DMS53 (cell line): ENCODE measurements around the gene KCNJ9.
A peak's percentile ranks its signal among the peaks of the same experiment; 100 is the strongest.

ENCODE experiments used
- DNase-seq: peaks from one replicate; lab custom pipeline; 2025; lab: John Stamatoyannopoulos, UW

Gene KCNJ9

DNA sequence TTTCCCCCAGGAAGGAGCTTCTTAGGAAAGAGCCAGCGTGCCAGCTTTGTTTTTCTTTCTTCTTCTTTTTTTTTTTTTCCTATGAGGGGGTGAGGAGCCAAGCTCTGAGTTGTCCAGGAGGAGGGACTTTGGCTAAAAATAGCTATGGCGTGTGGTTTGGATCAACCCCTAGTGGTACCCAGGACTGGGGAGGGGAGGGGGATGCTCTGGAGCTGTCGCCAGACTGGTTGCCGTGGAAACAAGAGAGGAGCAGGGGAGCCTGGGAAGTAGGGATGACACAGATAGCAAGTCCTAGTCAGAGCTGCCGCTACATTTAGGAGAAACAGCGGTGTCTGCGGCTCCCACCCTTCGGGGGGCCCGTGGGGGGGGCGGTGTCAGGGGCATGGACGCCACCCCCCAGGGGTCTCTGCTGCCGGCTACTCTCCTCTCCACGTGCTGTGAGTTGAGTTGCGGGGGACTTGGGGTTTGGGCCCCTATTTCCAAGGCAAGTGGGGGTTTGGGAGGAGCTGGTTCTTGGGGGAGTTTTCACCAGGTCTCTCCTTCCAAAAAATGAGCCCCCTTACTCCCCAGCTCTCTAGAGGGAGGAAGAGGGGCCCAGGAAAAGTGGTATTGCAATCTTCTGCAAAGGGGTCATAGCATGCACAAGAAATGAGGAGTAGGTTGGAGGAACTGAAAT, at the start of gene KCNJ9:
TSS of gene KCNJ9 (plus strand) at position 278 of the 676 bp plus-strand sequence. CDS start 2,493 bp downstream, outside the sequence.
- peak; percentile 25 for DNase-seq

DNA sequence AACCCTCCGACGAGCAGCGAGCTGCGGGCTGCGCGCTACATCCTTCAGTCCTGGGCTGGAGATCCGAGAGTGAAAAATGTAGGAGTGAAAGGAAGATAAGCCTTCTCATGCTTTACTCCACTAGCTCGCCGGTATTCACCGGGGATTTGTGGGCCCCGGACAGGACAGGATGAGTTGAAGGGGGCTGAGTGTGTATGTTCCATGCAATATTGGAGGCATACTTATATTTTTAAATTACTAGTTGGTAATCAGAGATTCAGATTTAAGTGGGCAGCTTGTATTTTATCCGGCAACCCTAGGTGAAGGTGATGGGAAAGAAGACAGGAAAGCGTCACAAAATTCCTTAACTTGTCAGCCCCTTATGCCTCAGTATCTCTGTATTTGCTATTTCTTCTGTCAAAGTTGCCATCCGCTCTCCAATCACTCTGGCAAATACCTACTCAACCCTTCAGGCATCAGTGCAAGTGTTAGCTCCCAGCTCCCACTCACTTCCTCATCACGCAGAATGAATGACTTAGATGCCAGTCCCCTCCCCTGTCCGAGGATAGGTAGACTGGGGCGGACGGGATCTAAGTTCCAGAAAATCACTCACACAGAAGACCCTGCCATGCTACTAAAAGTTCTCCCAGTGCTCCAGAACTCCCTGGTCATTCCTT, 49.0 kb upstream of the KCNJ9 start:
- peak; percentile 56 for DNase-seq

DNA sequence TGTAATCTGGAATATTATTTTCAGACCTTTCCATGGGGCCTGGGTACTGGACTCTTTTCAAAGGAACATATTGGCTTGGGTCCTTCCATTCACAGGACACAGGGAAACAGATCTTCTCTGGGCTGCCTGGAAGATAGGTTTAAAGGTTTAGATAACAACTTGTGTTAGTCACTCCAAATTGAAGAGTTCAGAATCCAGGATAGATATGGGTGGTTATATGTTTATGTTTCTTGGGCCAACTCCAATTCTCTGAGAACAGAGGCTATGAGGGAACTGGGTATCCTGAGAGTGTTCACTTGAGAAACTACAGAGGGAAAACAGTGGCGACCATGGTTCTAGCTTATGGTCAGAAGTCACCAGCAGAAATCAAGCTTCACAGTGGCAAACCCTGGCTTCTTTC, 40.9 kb upstream of the KCNJ9 start:
- no peak for DNase-seq

DNA sequence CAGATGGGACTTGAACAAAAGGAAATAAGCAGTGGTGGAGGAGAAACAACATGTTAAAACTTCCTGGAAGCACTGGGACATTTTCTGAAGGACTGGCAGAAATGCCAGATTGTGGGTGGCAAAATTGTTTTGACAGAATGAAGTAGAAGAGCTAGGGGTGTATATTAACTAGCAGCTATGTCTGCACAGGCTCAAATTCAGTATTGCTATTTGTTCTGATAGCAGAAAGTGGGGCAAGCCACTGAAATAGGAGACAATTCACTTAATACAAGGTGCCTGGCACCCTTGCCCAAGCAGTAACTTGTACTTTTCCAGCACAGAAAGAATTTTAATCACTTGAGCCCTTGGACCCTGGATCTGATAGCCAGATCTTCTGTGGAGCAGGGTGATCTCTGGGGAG, 37.8 kb upstream of the KCNJ9 start:
- no peak for DNase-seq

DNA sequence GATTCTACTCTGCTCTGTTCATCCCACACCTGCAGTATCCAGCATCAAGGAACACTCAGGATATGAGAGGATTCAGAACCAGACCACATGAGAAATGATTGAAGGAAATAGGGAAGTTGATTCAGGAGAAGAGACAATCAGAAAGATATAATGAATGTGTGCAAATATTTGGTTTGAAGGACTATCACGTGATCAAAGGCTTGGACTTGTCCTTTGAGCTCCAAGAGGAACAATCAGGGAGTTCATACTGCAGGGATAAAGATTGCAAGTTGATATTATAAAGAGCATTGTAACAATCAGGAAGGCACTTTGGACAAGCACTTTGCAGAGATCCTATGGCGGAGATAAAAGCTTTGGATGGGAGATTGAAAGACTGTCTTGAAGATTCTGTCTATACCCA, 35.7 kb upstream of the KCNJ9 start:
- peak; percentile 44 for DNase-seq

DNA sequence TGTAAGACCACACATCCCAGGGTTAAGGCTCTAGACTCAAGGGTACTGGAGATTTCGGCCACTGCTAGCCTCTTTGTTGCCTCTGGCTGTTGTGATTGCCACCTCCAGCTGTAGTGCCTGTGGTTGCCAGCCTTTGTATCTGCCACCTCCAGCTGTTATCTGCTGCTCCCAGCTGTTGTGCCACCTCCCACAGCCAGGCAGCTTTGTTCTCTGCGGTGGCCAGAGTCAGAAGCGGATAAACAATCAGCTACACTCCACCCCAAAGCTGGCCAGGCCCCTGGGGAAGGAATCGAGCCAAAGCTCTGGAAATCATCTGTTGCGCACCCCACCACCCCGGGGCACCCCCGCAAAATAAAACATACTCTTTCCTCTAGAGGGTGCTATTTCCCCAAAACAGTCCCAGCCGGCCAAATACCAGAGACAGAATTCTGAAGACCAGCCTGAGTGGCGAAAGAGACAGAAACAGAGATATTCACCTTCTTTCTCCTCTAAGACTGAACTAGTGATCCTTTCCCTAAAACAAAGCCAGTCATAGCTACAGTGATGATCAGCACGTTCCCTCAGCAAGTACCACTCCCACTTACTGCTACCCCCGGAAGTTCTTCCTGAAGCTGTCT, 34.7 kb upstream of the KCNJ9 start:
- DNase-seq: peak; percentile 71

DNA sequence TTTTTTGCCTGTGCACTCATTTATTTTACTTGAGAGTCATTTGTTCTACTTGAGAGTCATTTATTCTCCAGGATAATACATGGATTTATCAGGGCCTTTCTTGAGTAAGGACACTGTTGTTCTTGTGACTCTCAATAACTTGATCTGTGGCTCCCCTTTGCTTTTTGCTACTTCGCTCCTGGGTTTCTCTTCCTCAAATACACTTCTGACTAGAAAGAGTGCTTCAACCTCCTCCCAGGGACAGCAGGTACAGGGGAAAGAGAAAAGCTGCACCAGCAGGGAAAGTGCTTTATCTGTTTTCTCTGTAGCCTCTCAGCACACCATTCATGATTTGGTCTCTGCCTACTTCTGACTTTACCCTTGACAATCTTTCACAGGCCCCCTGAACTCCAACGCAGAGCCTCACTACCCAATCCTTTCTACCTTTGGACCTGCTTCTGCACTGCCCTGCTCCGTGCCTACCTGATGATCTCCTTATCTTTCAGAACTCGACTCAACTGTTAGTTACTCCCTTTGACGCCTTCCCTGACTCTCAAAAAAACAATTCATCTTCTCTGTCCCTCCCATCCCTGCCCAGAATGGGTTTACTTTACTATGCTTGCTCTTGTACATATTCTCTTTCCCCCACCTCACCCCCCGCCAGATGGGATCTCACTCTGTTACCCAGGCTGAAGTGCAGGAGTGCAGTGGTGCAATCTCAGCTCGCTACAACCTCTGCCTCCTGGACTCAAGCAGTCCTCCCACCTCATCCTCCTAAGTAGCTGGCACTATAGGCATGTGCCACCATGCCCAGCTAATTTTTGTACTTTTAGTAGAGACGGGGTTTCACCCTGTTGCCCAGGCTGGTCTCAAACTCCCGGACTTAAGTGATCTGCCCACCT, 34.0 kb upstream of the KCNJ9 start:
- DNase-seq: no peak

- no peak for DNase-seq
Measured at GRCh38 chr1:160048335-160048734, 33.0 kb upstream of the KCNJ9 start.

- DNase-seq: no peak
Measured at GRCh38 chr1:160049101-160049500, 32.2 kb upstream of the KCNJ9 start.

GRCh38 chr1:160050182-160050581, 31.2 kb upstream of the KCNJ9 start:
- DNase-seq: peak; percentile 8

DNA sequence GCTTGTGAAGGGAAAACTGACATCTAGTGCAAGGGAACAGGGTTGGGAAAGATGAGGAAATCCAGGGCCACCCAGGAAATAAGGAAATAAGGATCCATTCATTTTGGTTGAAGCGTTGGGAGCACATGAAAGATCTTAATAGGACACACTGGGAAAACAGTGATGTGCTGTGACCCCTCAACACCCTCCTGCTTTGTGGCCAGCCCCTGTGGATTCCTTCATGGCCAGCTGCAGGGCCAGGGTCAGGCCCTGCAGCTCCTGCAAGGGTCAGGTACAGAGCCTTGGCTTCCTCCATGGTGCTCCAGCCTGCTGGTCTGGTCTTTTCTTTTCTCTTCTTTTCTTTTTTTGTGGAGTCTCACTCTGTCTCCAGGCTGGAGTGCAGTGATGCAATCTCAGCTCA, 30.7 kb upstream of the KCNJ9 start:
- no peak for DNase-seq

DNA sequence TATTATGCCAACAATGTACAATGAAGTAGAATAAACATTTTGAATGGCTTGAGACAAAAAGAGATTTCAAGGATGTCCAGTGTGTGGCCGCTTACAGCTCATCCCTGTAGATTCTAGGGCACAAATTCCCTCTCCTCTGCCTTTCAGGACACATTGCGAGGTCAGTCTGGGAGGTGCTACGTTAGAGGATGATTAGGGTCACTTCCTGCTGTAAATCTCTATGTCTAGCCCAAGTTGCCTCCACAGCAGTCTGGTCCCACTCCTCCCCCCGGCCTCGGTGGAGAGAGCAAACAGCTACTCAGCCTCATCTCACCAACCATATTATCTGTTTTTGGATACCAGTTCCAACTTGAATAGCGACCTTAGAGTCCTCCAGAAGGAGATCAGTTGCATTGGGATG, 28.4 kb upstream of the KCNJ9 start:
- DNase-seq: no peak

- peak; percentile 30 for DNase-seq
Measured at GRCh38 chr1:160053548-160054365, 27.6 kb upstream of the KCNJ9 start.

- no peak for DNase-seq
Measured at GRCh38 chr1:160056648-160057169, 24.6 kb upstream of the KCNJ9 start.

DNA sequence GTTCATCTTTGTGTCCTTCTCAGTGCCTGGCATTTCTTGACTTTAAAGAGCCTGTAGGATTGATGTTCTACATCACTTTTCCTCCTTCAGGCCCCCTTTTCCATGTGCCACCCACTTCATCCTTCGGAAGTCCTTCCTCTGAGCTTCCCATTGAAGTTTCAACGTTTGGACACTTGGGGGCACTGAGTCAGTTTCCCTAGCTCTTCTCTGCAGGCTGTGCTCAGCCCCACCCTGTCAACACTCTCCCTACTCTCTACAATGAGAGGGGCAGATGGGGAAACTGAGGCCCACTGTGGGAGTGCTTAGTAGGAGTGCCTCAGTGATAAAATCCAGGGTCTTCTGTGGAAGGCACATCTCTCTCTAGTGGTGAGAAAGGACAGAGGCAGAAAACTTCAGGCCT, 23.3 kb upstream of the KCNJ9 start:
- peak; percentile 14 for DNase-seq

DNA sequence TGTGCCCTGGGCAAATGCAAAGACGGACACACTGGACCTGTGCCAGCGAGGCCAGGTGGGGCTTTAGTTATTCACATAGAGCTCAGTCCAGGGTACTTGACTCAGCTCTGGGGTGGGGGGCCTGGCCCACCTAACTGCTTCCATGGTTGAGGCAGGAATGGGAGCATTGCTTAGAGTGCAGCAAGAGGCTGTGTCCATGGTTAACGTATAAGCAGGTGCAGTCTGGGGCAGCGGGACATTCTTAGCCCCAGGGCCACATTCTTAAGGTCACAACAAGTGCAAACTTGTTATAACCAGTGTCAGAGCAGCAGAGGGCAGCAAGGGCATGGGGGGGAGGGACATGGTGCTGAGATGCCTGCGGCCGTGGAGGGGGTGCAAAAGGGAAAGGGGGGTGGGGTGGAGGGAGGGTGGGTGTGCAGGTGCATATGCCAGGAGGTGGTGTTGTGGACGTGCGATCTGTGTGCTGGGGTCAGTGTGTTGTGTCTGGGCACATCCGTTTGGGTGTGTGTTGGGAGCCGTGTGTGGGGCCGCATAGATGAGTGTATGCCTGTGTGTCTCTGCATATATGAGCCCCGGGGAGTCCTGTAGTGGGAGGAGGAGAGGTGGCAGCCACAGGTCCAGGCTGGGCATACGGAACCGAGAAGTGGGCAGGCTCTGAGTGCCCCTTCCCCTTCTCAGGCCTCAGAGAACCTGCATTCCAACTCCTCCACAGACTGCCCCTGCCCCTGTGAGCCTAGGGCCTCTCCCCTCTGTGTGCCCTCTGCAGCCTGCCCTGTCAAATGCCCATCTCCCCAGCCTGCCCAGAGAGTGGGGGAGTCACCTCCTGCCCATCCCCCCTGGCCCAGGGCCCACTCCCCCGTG, 19.7 kb upstream of the KCNJ9 start:
- DNase-seq: no peak

GRCh38 chr1:160062230-160062532, 19.2 kb upstream of the KCNJ9 start:
- DNase-seq: no peak

- DNase-seq: no peak
Measured at GRCh38 chr1:160063176-160063575, 18.2 kb upstream of the KCNJ9 start.

GRCh38 chr1:160064164-160064563, 17.2 kb upstream of the KCNJ9 start:
- DNase-seq: no peak

DNA sequence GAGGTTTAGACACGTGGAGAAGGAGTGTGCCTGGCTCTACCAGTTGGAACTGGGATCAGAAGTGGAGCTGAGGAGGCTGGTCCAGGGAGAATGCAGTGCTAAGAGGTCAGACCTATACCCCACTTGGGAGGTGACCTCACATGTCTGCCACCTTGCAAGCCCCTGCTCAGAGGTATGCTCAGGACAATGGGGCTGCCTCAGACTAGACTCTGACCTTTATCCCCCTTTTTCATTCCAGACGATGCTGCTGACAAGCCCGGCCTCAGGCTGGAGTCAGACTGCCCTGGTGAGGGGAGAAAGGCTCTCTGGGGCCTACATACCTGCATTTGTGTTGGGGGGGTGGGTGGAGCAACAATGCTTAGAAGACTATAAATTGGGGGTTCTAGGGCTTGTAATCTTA, 16.6 kb upstream of the KCNJ9 start:
- DNase-seq: no peak
